GM21576 (cell line): ENCODE measurements around the gene MISP3.
"Not testable (repeated sequence)": the region's sequence is repeated elsewhere in the genome, so short reads cannot be mapped to it uniquely, and the experiment has no call there.

ENCODE experiments used
- ATAC-seq: cut with Tn5 transposase; IDR thresholded peaks from one replicate; pipeline ENCODE4 v1.9.1; 2021; ENCODE audit warnings: mild to moderate bottlenecking, moderate library complexity; ENCODE audit not compliant: unreplicated experiment

Gene MISP3

DNA sequence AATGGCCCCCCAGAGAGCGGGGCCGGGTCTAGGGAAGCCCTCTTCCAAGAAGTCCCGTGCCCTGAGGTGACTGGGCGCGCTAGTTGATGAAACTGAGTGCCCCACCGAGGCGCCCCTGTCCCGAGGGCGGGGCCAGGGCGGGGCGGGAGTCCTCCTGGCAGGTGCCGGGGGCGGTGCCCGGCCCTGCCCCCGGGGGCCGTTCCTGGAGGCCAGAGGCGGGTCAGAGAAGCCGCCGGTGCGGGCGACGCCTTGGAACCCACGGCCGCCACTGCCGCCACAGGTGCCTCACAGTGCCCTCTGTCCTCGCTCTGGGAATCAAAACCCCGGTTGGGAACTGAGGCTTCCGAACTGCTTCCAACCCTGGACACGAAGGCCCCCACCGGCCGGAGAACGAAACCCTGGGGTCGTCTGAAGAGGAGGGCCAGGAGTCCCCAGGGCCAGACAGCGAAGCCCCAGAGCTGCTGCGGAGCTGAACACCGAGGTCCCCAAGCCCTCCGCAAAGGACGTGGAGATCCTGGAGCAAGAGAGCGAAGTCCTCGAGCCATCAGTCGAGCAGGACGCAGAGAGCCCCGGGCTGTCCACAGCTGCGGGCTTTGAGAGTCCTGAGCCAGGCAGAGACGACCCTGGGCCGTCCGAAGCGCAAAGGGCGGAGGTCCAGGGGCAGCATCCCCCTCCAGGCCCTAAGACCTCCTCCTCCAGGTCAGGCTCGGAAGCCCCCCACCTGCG, at the start of gene MISP3:
Gene MISP3 (plus strand): TSS at position 252 of the 726 bp plus-strand sequence. CDS start 524 bp downstream, outside the sequence.
- ATAC-seq: peak; percentile 14

DNA sequence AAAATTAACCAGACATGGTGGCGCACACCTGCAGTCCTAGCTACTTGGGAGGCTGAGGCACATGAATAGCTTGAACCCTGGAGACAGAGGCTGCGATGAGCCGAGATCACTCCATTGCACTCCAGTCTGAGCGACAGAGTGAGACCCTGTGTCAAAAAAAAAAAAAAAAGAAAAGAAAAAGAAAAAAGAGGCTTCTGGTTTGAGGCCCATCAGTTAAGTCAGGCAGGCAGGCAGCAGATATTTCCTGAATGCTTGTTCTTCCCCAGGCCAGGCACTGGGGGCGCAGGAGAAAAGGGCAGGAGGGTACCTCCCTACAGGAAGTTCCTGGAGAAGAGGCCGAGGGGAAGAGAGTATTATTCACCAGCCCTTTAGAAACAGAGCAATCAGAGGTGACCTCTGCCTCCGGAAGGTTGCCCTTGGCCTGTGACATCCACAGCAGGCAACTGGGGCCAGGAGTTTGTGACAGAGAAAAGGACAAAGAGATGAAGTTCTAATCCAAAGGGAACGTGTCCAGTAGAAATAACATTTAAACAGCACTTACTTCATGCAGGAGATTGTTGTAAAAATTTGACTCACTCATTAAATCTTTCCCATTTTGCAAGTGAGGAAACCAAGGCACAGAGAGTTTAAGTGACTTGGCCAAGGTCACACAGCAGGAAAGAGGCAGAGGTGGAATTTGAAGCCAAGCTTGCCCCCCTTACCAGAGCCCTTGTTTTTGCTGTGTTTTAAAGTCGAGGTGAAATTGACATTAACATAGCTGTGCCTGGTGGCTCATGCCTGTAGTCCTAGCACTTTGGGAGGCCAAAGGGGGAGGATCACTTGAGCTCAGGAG, 49.0 kb upstream of the MISP3 start:
- ATAC-seq: no peak

DNA sequence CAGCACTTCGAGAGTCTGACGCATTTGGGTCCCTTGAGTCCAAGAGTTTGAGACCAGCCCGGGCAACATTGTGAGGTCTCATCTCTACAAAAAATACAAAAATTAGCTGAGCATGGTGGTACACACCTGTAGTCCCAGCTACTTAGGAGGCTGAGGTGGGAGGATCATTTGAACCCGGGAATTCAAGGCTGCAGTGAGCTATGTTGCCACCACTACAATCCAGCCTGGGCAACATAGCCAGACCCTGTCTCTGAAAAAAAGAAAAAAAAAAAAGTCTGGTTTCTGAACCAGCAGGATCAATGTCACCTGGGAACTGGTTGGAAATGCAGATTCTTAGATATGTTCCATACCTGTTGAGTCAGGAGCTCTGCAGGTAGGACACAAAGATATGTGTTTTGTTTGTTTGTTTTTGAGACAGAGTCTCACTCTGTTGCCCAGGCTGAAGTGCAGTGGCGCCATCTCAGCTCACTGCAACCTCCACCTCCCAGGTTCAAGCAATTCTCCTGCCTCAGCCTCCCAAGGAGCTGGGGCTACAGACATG, 45.9 kb upstream of the MISP3 start:
- ATAC-seq: not testable (repeated sequence)

DNA sequence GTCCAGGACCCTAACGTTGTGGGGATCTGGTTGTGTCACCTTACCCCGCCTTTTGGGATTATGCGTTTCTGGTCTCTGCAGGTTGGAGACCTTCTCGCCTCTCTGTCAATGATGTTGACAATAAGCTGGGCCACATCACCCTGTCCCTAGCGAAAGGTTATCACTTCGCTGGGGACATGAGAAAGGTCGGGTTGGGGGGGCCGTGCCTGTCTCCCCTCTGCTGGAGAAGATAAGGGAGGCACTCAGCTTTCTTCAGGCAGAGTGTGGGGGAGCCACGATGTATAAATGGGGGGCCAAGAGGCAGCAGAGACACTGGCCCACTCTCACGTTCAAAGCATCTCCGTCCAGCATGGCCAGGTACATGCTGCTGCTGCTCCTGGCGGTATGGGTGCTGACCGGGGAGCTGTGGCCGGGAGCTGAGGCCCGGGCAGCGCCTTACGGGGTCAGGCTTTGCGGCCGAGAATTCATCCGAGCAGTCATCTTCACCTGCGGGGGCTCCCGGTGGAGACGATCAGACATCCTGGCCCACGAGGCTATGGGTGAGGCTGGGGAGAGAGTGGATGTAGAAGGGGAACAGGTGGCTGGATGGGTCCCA, 44.6 kb upstream of the MISP3 start, which contains the start of gene RLN3:
Gene RLN3 (plus strand): TSS at position 293 of the 595 bp plus-strand sequence. CDS start 57 bp downstream, at position 350.
- no peak for ATAC-seq

DNA sequence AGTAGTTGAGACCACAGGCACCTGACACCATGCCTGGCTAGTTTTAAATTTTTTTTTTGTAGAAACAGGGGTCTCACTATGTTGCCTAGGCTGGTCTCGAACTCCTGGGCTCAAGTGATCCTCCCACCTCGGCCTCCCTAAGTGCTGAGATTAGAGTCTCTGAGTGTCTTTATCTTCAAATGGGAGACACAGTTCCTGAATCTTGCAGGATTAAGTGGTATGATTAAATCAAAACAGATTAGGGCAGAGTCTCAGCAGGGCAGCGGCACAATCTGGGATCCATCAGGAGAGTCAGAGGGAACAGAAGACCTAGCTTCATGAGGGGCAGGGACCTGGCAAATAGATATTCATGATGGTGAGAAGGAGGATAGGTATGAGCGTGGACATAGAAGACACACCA, 43.7 kb upstream of the MISP3 start:
- no peak for ATAC-seq

DNA sequence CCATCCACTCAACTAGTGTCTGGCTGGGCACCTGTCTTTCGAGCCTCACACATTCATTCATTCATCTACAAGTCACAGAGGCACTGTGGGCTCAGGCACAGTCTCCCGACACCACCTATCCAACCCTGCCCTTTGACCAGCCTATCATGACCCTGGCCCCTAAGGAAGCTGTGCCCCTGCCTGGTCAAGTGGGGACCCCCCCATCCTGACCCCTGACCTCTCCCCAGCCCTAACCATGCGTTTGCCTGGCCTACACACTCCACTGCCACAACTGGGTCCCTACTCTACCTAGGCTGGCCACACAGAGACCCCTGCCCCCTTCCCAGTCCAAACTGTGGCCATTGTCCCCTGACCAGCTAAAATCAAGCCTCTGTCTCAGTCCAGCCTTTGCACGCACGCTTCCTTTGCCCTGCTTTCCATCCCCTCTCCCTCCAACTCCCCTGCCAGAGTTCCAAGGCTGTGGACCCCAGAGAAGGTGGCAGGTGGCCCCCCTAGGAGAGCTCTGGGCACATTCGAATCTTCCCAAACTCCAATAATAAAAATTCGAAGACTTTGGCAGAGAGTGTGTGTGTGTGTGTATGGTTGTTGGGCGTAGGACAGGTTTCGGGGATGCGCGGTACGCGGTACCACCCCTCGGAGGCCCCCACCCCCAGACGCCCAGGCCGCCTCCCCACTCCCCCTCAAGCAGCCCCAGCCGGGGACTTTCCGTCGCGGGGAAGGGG, 41.4 kb upstream of the MISP3 start:
- ATAC-seq: no peak

DNA sequence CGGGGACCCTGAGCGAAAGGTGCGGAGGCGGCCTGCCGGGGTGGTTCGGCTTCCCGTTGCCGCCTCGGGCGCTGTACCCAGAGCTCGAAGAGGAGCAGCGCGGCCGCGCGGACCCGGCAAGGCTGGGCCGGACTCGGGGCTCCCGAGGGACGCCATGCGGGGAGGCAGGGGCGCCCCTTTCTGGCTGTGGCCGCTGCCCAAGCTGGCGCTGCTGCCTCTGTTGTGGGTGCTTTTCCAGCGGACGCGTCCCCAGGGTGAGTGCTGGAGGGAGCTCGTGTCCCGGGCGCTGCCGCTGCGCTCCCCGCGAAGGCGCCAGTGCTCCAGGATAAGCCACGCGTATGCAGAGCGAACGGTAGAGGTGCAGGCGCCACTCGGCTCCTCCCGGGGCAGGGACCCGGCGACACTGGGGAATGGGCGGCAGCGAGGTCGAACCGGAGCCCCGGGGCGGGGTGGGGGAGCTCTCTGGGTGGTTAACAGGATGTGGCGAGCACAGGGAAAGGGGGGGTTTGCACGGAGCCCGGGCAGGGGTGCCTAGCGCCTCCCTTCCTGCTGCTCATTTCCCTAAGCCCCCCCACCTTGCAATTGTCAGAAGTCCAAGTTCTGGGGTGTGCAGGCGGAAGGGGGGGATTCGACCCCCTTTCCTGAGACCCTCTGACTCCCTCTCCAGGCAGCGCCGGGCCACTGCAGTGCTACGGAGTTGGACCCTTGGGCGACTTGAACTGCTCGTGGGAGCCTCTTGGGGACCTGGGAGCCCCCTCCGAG, 40.7 kb upstream of the MISP3 start, which contains the start of gene IL27RA:
Gene IL27RA (plus strand): TSS at position 44 of the 762 bp plus-strand sequence. CDS start 111 bp downstream, at position 155.
- ATAC-seq: peak; percentile 49

DNA sequence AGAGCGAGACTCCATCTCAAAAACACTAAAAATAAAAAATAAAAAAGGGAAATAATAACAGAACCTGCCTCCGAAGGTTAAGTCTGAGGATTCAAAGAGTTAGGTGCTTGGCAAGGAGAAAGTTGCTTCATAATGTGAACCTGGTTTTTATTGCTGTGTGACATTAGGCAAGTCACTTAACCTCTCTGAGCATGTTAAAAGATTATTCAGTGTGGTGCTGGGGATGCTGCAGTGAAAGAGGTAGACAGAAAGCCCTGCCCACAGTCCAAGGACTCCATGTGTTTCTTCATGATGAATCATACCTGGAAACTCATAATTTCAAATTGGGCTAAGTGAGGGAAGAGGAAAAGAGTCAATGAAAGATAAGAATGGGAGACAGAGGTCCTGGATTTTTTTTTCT, 38.6 kb upstream of the MISP3 start:
- no peak for ATAC-seq

DNA sequence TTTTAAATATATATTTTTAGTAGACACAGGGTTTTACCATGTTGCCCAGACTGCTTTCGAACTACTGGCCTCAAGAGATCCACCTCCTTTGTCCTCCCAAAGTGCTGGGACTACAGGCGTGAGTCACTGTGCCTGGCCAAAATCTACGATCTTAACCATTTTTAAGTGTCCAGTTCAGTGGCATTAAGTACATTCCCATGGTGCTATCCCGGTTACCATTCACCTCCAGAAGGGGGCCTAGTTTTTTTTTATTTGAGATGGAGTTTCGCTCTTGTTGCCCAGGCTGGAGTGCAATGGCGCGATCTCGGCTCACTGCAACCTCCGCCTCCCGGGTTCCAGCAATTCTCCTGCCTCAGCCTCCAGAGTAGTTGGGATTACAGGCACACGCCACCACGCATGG, 37.4 kb upstream of the MISP3 start:
- not testable (repeated sequence) for ATAC-seq

DNA sequence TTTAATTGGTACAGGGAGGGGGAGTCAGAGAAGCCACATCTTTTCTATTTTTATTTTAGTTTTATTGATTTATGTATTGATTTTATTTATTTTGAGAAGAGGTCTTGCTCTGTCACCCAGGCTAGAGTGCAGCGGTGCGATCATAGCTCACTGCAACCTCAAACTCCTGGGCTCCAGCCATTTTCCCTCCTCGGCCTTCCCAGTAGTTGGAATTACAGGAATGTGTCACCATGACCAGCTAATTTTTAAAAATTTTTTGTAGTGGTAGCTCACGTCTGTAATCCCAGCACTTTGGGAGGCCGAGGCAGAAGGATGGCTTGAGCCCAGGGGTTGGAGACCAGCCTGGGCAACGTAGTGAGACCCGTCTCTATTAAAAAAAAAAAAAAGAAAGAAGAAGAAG, 36.9 kb upstream of the MISP3 start:
- no peak for ATAC-seq

DNA sequence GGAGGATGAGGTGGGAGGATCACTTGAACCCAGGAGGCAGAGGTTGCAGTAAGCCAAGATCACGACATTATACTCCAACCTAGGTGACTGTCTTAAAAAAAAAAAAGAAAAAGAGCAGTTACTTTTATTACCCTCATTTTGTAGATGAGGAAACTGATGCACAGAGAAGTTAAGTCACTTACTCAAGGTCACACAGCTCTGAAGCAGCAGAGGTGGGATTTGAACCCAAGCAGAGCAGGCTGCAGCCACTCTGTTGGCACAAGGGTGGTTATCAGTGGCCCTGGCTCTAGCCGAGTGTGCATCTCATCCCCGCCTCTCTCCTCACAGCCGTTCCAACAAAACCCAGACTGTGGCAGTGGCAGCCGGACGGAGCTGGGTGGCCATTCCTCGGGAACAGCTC, 33.4 kb upstream of the MISP3 start:
- no peak for ATAC-seq

DNA sequence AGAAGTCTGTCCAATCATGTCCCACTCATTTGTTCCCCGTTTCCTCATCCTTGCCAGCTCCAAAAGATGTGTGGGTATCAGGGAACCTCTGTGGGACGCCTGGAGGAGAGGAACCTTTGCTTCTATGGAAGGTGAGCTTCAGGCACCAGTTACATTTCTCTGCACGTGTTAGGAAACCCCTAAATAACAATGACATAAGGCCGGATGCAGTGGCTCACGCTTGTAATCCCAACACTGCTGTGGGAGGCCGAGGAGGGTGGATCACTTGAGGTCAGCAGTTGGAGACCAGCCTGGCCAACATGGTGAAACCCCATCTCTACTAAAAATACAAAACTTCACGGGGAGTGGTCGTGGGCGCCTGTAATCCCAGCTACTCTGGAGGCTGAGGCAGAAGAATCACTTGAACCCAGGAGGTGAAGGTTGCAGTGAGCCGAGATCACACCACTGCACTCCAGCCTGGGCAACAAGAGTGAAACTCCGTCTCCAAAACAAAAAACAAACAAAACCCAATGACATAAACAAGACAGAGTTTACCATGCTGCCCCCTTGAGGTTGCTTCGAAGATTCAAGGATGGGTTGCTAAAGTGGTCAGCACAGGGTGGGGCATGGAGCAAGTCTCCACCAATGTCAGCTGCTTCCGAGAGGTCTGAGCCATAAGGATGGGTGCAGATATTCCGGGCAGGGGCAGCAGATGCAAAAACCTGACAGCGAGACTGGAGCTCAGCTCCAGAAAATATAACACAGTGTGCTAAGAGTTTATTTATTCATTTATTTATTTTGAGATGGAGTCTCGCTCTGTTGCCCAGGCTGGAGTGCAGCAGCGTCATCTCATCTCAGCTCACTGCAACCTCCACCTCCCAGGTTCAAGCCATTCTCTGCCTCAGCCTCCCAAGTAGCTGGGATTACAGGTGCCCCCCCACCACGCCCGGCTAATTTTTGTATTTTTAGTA, 29.7 kb upstream of the MISP3 start:
- ATAC-seq: not testable (repeated sequence)

DNA sequence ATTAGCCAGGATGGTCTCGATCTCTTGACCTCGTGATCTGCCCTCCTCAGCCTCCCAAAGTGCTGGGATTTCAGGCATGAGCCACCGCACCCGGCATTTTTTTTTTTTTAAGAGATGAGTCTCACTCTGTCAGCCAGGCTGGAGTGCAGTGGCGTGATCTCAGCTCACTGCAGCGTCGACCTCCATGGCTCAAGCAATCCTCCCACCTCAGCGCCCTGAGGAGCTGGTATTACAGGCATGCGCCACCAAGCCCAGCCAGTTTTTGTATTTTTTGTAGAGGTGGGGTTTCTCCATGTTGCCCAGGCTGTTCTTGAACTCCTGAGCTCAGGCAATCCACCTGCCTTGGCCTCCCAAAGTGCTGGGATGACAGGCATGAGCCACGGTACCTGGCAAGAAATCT, 24.7 kb upstream of the MISP3 start:
- ATAC-seq: not testable (repeated sequence)

DNA sequence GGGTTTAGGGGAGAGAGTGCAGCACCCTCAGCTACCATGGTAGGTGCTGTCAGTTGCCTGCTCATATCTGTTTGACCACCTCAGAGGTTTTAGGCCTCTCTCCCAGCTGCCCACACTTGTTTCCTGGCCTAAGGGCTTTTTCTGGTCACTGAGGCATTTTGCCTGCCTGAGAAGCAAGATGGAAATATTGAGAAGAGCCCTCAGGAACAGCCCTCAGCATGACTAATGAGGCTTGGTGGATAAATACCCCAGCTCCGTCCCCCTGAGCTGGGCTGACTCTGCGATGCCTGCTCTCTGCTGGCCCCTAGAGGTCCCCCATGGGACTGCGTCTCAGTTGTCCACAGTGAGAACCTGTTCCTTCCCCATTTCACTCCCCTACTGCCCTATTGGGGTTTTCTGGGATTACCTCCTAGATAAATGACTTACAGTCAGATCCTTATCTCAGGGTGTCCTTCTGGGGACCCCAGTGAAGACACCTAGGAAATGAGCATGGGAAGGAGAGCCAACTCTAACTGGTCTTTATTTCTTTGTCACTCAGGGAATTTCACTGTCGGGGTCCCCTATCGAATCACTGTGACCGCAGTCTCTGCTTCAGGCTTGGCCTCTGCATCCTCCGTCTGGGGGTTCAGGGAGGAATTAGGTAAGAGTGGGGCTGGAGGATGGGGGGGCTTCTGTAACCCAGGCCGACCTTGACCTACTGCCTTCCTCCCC, 24.0 kb upstream of the MISP3 start:
- ATAC-seq: no peak

DNA sequence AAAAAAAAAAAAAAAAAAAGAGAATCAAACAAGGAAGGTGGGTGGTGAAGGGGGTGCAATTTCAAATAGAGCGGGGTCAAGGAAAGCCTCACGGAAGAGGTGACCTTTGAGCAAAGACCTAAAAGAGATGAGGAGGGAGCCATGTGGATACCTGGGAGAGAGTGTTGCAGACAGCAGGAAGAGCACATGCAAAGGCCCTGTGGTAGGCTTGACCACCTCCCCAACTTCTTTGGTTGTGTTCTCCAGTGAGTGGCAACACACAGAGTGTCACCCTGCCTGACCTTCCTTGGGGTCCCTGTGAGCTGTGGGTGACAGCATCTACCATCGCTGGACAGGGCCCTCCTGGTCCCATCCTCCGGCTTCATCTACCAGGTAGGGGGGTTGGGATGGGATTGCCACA, 22.1 kb upstream of the MISP3 start:
- no peak for ATAC-seq

DNA sequence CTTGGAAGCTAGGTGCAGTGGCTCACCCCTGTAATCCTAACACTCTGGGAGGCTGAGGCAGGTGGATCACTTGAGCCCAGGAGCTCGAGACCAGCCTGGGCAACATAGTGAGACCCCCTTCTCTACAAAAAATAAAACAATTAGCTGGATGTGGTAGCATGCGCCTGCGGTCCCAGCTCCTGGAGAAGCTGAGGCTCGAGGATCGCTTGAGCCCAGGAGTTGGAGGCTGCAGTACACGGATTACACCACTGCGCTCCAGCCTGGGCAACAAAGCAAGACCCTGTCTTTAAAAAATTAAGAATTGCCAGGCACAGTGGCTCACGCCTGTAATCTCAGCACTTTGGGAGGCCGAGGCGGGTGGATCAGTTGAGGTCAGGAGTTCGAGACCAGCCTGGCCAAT, 21.6 kb upstream of the MISP3 start:
- not testable (repeated sequence) for ATAC-seq

DNA sequence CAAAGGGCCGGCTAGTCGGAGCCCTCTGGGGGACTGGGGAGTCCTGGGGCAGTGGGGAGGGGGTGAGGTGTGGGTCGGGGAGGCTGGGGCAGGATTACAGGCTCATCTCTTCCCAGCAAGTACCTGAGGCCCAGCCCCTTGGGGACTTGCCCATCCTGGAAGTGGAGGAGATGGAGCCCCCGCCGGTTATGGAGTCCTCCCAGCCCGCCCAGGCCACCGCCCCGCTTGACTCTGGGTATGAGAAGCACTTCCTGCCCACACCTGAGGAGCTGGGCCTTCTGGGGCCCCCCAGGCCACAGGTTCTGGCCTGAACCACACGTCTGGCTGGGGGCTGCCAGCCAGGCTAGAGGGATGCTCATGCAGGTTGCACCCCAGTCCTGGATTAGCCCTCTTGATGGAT, 20.6 kb upstream of the MISP3 start:
- no peak for ATAC-seq

DNA sequence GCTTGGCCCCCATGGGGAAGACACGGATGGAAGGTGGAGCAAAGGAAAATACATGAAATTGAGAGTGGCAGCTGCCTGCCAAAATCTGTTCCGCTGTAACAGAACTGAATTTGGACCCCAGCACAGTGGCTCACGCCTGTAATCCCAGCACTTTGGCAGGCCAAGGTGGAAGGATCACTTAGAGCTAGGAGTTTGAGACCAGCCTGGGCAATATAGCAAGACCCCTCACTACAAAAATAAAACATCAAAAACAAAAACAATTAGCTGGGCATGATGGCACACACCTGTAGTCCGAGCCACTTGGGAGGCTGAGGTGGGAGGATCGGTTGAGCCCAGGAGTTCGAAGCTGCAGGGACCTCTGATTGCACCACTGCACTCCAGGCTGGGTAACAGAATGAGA, 20.1 kb upstream of the MISP3 start:
- ATAC-seq: no peak
